ENCODE results near the gene EDN1.

- TF ChIP-seq DMBX1 (CRISPR knock-in tag; IDR thresholded peaks at IDR 0.05; ENCODE audit: borderline replicate concordance): no peak
- TF ChIP-seq ZFX (CRISPR knock-in tag; IDR thresholded peaks at IDR 0.05): no peak
- no peak for TF ChIP-seq JUN (IDR thresholded peaks at IDR 0.05; ENCODE audit: borderline replicate concordance, low read depth, low read length)
- TF ChIP-seq JUN (CRISPR knock-in tag; IDR thresholded peaks at IDR 0.05; ENCODE audit: borderline replicate concordance): no peak
These were observed 41.3 kb downstream of the EDN1 start for GRCh38 chr6:12331474-12331873.
